Neural progenitor cell (in vitro differentiated cells): Measurements from ENCODE around the gene STX17. TPM values are rescaled to one million over a fixed set of nuclear protein-coding genes. Genes with fewer than 3 reads are reported as not detected.

Source experiments
- DNase-seq: peaks from one replicate; pipeline ENCODE4 v3.0.0-alpha.2; 2016; ENCODE audit warnings: low spot score
- H2AFZ ChIP-seq: fragments of 200-600 bp; sonication (generic); replicated peaks from 2 replicates; pipeline ENCODE4 v1.6.1; 2016; ENCODE audit warnings: antibody characterized with exemption
- H3F3A ChIP-seq: fragments of 200-600 bp; sonication (generic); 2 replicates; pipeline ENCODE4 v1.6.1; 2016; ENCODE audit warnings: antibody characterized with exemption, low read depth
- H3K27ac ChIP-seq: fragments of 200-600 bp; sonication (generic); 2 replicates; pipeline ENCODE4 v1.5.1; 2016; ENCODE audit warnings: mild to moderate bottlenecking
- H3K27me3 ChIP-seq: fragments of 200-600 bp; sonication (generic); 2 replicates; pipeline ENCODE4 v1.6.1; 2016; ENCODE audit warnings: mild to moderate bottlenecking, moderate library complexity
- H3K36me3 ChIP-seq: fragments of 200-600 bp; sonication (generic); 2 replicates; pipeline ENCODE4 v1.5.1; 2016
- H3K4me1 ChIP-seq: fragments of 200-600 bp; sonication (generic); 2 replicates; pipeline ENCODE4 v1.6.1; 2016; ENCODE audit warnings: mixed run types
- H3K4me2 ChIP-seq: fragments of 200-600 bp; sonication (generic); 2 replicates; pipeline ENCODE4 v1.6.1; 2016
- H3K4me3 ChIP-seq: fragments of 200-600 bp; sonication (generic); 2 replicates; pipeline ENCODE4 v1.5.1; 2016
- H3K79me2 ChIP-seq: fragments of 200-600 bp; sonication (generic); 2 replicates; pipeline ENCODE4 v1.6.1; 2016; ENCODE audit warnings: low read depth
- H3K9ac ChIP-seq: fragments of 200-600 bp; sonication (generic); 2 replicates; pipeline ENCODE4 v1.6.1; 2016
- H3K9me3 ChIP-seq: fragments of 200-600 bp; sonication (generic); 2 replicates; pipeline ENCODE4 v1.5.1; 2016; ENCODE audit warnings: low read depth
- H4K20me1 ChIP-seq: fragments of 200-600 bp; sonication (generic); 2 replicates; pipeline ENCODE4 v1.6.1; 2016; ENCODE audit warnings: low read depth
- H3K27ac Mint-ChIP-seq: 3 replicates; pipeline ENCODE4 v1.8.0; 2021; ENCODE audit warnings: mixed read lengths
- H3K27me3 Mint-ChIP-seq: 2 replicates; pipeline ENCODE4 v1.8.0; 2022; ENCODE audit warnings: low read depth, mild to moderate bottlenecking, inconsistent platforms, moderate library complexity, mixed read lengths; ENCODE audit not compliant: insufficient read depth
- H3K36me3 Mint-ChIP-seq: 3 replicates; pipeline ENCODE4 v1.8.0; 2021; ENCODE audit warnings: mixed read lengths
- H3K4me1 Mint-ChIP-seq: 3 replicates; pipeline ENCODE4 v1.8.0; 2021; ENCODE audit warnings: mixed read lengths
- H3K4me3 Mint-ChIP-seq: 3 replicates; pipeline ENCODE4 v1.8.0; 2021; ENCODE audit warnings: mild to moderate bottlenecking, moderate library complexity, mixed read lengths
- H3K9me3 Mint-ChIP-seq: 3 replicates; pipeline ENCODE4 v1.8.0; 2020; ENCODE audit warnings: mixed read lengths
- CTCF ChIP-seq: fragments of 200-600 bp; sonication (generic); IDR thresholded peaks from 2 replicates; pipeline ENCODE4 v1.5.1; 2017; ENCODE audit warnings: antibody characterized with exemption, mild to moderate bottlenecking
- EZH2 ChIP-seq: fragments of 200-600 bp; sonication (generic); IDR thresholded peaks from 2 replicates; pipeline ENCODE4 v1.6.1; 2017; ENCODE audit warnings: antibody characterized with exemption, mild to moderate bottlenecking, moderate library complexity
- EZH2phosphoT487 ChIP-seq: fragments of 200-600 bp; sonication (generic); IDR thresholded peaks from 2 replicates; pipeline ENCODE4 v1.6.1; 2017; ENCODE audit warnings: antibody characterized with exemption
- total RNA-seq: library from RNA; depleted of rRNA; stranded (reverse); fragments of >200 nt; gene quantifications from 2 replicates; pipeline ENCODE4 v1.2.3, GENCODE V29; 2015; ENCODE audit warnings: low replicate concordance

Gene STX17
- total RNA-seq, 1 donor from 2014 or later, result 34.4 TPM

DNA sequence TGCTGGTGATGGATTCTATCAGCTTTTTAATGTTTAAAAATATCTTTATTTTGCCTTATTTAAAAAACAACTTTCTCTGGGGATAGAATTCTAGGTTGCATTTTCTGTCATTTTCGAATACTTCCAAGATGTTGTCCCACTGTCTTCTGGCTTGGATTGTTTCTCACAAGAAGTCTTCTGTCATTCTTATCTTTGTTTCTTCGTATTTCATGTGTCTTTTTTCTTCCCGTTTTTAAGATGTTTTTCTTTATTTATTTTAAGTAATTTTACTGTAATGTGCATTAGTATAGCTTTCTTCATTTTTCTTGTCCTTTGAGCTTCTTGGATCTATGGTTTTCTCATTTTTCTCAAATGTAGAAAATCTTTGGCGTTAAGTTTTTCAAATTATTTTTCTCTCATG lies 19.1 kb downstream of the STX17 start:
- Mint-ChIP-seq H3K9me3 (peaks cover 23% of the 10 kb centered on the region), H3K27me3 (no peaks in the 10 kb centered on the region), H3K4me1 (no peaks in the 10 kb centered on the region), H3K4me3 (no peak overlapping the region), H3K36me3 (peaks cover 40% of the 10 kb centered on the region), H3K27ac (no peak overlapping the region)
- Histone ChIP-seq H4K20me1 (no peaks in the 10 kb centered on the region), H3F3A (no peaks in the 10 kb centered on the region), H3K9me3 (peaks cover 15% of the 10 kb centered on the region), H3K27me3 (no peaks in the 10 kb centered on the region), H2AFZ (no peak overlapping the region), H3K4me3 (no peak overlapping the region), H3K9ac (no peak overlapping the region), H3K79me2 (no peaks in the 10 kb centered on the region), H3K4me2 (no peak overlapping the region), H3K36me3 (peaks cover 13% of the 10 kb centered on the region), H3K4me1 (no peaks in the 10 kb centered on the region), H3K27ac (no peak overlapping the region)
- TF ChIP-seq EZH2 (no peak), EZH2phosphoT487 (no peak), CTCF (no peak)
- no peak for DNase-seq

DNA sequence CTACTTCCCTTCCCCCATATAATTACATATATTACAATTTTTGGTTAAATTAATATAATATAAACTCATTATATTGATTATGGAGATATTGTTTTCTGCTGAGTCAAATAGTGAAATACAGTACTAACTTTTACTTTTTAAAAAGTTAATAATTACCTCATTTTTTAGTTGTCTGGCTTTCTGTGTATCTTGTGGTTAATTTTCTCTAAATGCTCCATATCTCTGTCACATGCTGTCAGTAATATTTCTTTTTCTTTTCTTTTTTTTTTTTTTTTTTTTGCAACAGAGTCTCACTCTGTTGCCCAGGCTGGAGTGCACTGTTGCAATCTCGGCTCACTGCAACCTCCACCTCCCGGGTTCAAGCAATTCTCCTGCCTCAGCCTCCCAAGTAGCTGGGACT lies 23.2 kb downstream of the STX17 start:
- Histone ChIP-seq H3K4me1 (no peaks in the 10 kb centered on the region), H4K20me1 (no peaks in the 10 kb centered on the region), H2AFZ (no peak overlapping the region), H3K79me2 (no peaks in the 10 kb centered on the region), H3K4me3 (no peak overlapping the region), H3K36me3 (peaks cover 11% of the 10 kb centered on the region), H3K27me3 (no peaks in the 10 kb centered on the region), H3K9ac (no peak overlapping the region), H3F3A (no peaks in the 10 kb centered on the region), H3K9me3 (peaks cover 12% of the 10 kb centered on the region), H3K27ac (no peak overlapping the region), H3K4me2 (no peak overlapping the region)
- Mint-ChIP-seq H3K36me3 (peaks cover 22% of the 10 kb centered on the region), H3K27ac (no peak overlapping the region), H3K27me3 (peaks cover 2% of the 10 kb centered on the region), H3K4me1 (no peaks in the 10 kb centered on the region), H3K4me3 (no peak overlapping the region), H3K9me3 (peaks cover 19% of the 10 kb centered on the region)
- no peak for TF ChIP-seq CTCF
- TF ChIP-seq EZH2phosphoT487, result no peak
- TF ChIP-seq EZH2, result no peak
- no peak for DNase-seq

- no peaks in the 10 kb centered on the region for H3K27me3 ChIP-seq
- Mint-ChIP-seq H3K27me3 (peaks cover 2% of the 10 kb centered on the region), H3K27ac (no peak overlapping the region), H3K9me3 (peaks cover 6% of the 10 kb centered on the region), H3K4me3 (no peak overlapping the region), H3K36me3 (peaks cover 15% of the 10 kb centered on the region), H3K4me1 (no peaks in the 10 kb centered on the region)
- no peak for DNase-seq
- H2AFZ ChIP-seq, result no peak overlapping the region
- no peaks in the 10 kb centered on the region for H4K20me1 ChIP-seq
- H3K36me3 ChIP-seq, result no peaks in the 10 kb centered on the region
- H3K4me3 ChIP-seq, result no peak overlapping the region
- H3F3A ChIP-seq, result no peaks in the 10 kb centered on the region
- no peaks in the 10 kb centered on the region for H3K4me1 ChIP-seq
- H3K9me3 ChIP-seq, result no peaks in the 10 kb centered on the region
- H3K9ac ChIP-seq, result no peak overlapping the region
- no peak overlapping the region for H3K27ac ChIP-seq
- H3K4me2 ChIP-seq, result no peak overlapping the region
- TF ChIP-seq EZH2phosphoT487, result no peak
- TF ChIP-seq CTCF, result no peak
- no peak for TF ChIP-seq EZH2
- no peaks in the 10 kb centered on the region for H3K79me2 ChIP-seq
These were observed 24.8 kb downstream of the STX17 start for GRCh38 chr9:99931155-99931840.
